Retina (tissue), 1 donor: Measurements from ENCODE around the gene C1QTNF12.

Experiments used
- DNase-seq: peaks from one replicate; pipeline ENCODE4 v3.0.0-alpha.2; 2016

C1QTNF12 gene

GRCh38 chr1:1246577-1247340 lies at the start of gene C1QTNF12:
C1QTNF12 (minus strand) TSS chr1:1246722; CDS start chr1:1246690, 32 bp downstream.
- no peak for DNase-seq

- no peak for DNase-seq
These were observed 48.8 kb upstream of the C1QTNF12 start for GRCh38 chr1:1295154-1295923.

- DNase-seq: no peak
These were observed 47.8 kb upstream of the C1QTNF12 start for GRCh38 chr1:1294250-1294890.

- DNase-seq: no peak
These were observed 47.0 kb upstream of the C1QTNF12 start for GRCh38 chr1:1293263-1294249.

GRCh38 chr1:1292851-1293250 lies 46.3 kb upstream of the C1QTNF12 start:
- no peak for DNase-seq

GRCh38 chr1:1292442-1292779 lies 45.9 kb upstream of the C1QTNF12 start:
- DNase-seq: no peak

GRCh38 chr1:1291548-1292441 lies 45.3 kb upstream of the C1QTNF12 start:
- peak; percentile 78 for DNase-seq

GRCh38 chr1:1291023-1291528 lies 44.6 kb upstream of the C1QTNF12 start:
- no peak for DNase-seq

GRCh38 chr1:1290238-1290731 lies 43.8 kb upstream of the C1QTNF12 start:
- peak; percentile 60 for DNase-seq

- no peak for DNase-seq
These were observed 41.0 kb upstream of the C1QTNF12 start for GRCh38 chr1:1287288-1288110.

GRCh38 chr1:1286313-1287261 lies 40.1 kb upstream of the C1QTNF12 start:
- no peak for DNase-seq

- DNase-seq: no peak
These were observed 39.2 kb upstream of the C1QTNF12 start for GRCh38 chr1:1285611-1286311.

- DNase-seq: no peak
These were observed 38.6 kb upstream of the C1QTNF12 start for GRCh38 chr1:1285102-1285571.

- no peak for DNase-seq
These were observed 37.9 kb upstream of the C1QTNF12 start for GRCh38 chr1:1284221-1285101.

- DNase-seq: no peak
These were observed 37.3 kb upstream of the C1QTNF12 start for GRCh38 chr1:1283821-1284220.

GRCh38 chr1:1282998-1283397 lies 36.5 kb upstream of the C1QTNF12 start:
- DNase-seq: no peak
